GM19023 (cell line): ENCODE data around the gene MGMT.

Source experiments
- ATAC-seq: cut with Tn5 transposase; IDR thresholded peaks from one replicate; pipeline ENCODE4 v1.9.1; 2021; ENCODE audit warnings: mild to moderate bottlenecking, moderate library complexity; ENCODE audit not compliant: unreplicated experiment

Gene MGMT

DNA sequence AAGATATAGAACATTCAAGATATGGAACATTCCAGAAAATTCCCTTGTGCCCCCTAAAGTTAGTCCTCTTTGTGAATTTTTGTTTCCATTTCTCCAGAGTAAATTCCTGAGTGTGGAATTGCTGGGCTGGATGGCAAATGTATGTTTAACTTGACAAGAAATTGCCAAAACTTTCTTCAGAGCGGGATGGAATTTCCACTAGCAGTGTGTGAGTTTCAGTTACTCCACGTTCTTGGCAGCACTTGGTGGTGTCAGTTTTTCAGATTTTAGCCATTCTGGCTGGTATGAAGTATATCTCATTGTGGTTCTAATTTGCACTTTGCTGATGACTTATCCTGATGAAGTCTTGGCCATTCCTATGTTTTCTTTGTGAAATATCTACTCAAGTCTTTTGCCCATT, 71.2 kb downstream of the MGMT start:
- no peak for ATAC-seq

DNA sequence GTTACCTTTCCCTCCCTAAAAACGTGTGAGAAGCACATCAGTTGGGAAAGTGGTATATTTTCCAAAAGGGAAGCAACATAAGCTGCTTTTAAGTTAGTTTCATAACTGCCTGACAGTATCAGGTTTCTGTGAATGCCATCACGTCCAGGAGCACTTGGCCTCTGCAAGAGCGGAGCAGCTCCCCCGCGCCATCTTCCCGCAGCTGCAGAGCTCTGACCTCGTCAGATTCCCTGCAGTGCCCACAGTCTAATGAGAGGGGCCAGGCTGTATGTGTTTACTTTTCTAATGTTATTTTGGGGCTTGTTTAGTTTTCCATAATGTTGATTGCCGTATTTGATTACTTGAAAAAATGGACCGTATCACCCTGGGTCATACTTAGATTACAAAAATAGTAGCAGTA, 74.2 kb downstream of the MGMT start:
- no peak for ATAC-seq

DNA sequence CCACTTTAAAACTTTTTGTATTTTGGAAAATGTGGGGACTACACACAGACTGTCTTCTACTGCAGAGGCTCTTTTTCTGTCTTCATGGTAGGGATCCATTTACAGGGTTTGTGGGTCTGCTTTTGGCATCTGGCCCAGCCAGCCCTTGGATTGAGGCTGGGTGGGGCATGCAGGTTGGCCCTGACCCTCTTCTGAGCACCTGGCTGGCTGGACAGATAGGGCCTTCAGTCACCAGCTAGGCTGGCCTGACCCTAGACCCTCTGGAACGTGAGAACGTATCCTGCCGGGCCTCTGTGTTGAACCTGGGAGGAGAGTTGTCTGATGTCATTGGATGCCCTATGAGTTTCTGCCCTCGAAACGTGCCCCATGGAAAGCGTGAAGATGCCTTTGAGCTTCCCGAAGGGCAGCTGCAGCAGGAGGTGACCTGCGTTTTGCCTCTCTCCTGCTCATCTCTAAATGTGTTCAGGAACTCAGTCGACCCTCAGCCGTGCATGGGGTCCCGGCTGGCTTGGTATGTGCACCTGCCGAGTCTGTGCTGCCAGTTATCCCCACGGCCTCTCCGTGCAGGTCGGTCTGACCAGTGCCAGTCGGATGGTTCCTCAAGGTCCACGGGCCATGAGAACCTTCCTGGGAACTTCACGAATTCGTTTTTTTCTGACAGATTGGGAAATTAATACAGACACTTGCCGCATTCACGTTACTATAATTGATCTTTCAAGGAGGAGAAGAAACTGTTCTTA, 74.9 kb downstream of the MGMT start:
- no peak for ATAC-seq

DNA sequence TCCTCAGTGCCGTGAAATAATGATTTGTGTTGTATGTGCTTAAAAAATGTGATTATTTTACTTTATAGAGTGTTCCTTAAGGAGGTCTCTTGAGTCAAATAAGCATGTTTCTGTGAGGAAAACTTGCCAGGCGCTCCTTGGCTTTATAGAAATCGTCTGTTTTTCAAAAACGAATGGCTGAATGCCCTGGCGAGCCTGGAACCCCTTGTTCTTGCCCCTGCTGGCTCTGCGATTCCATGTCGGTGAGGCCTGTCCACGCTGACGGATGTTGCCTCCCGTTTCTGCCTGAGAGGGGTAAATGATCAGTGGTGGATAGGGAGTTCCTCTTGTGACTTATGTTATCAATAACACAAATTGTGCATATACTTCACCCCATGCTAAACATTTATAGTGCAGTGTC, 75.5 kb downstream of the MGMT start:
- ATAC-seq, result no peak

DNA sequence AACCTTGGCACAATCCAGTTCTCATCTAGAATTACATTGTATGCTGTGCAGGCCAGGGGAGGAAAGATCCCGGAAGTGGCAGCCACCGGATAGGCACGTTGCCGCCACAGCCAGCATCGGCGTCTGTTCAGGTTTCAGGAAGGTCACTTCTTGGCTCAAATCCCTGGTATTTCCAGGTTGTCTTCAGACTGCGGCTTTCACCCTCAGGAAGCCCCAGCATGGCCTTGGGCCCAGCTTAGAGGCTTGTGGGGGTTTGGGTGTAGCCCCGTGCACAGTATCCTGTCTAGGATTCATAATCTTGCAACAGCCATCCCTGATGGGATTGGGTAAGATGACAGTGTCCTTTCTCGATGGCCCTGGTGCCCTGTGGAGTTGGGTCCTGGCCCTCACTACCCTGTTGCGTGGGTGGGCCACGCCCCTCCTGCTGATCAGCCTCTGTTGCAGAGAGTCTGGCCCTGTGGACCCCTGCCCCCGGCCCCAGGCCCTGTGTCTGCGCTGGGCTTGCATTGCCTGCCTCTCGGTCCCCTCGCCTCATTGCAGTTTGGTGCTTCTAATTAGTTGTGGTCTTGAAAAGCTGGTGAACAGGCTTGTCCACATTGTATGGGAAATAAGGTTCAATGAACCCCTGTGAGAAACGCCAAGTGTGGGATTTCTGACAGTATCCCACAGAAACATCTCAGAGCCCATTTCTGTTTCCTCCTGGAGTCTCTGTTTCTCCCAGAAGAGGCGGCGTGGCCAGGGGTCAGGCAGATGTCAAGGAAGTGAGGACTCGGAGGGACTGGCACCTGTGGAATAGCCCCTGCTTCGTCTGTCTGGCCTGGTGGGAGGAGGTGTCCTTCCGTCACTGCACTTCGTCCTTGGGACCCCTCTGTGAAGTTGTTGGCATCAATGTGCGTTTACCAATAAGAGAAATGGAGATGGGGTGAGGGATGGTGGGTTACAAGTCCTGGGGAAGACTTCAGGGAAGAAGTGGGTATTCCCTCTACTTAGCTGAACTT, 77.5 kb downstream of the MGMT start:
- no peak for ATAC-seq

DNA sequence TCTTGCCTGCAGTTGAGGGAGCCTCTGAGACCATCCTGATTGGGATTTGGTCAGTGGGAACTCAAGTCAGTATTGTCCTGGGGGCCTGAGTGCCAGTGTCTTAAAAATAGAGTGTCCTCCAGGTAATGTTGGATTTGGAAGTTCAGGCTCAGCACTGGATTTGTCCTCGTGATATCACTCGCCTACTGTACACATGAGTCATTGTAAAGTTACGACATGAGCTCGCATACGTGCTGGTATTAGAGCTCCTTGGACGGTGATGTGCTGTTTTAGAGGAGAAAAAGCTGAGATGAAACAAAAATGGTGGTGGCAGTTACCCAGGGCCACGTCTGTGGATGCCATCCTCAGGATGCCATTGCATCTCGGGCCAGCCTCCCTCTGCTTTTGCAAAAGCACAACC, 78.2 kb downstream of the MGMT start:
- no peak for ATAC-seq

DNA sequence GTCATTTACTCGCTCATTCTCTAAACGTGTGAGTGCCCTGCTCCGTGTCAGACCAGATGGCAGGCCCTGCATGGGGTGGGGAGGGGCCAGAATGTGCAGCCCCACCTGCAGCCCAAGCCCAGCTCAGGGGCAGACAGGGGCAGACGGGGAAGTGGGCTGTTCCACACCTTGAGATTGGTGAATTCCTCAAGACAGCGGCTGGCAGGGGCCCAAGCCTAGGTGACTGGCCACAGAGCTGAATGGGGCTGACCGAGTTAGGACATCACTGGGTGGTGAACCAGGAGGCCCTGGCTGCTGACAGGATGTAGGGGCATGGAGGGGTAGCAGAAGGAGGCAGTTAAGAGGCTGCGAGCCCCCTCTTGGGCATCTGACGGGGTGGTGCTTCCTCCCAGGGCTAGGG, 79.1 kb downstream of the MGMT start:
- ATAC-seq, result no peak

DNA sequence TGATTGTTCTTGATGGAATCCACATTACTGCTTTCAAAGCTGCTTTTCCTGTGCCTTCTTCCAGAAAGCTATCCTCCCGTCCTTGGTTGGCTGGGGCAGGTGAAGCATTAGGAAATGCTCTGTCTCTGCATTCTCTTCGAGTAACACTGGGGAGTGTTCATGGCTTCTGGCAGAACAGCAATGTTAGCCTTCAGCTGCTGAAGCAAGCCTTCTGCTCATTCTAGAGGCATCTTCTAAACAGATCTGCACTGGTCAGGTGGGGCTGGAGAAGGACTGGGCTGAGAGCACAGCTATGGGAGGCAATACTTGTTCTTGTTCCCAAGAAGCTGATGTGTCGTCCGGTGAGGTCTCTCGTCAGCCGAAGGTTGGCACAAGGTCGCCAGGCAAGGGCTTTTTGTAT, 80.6 kb downstream of the MGMT start:
- no peak for ATAC-seq

DNA sequence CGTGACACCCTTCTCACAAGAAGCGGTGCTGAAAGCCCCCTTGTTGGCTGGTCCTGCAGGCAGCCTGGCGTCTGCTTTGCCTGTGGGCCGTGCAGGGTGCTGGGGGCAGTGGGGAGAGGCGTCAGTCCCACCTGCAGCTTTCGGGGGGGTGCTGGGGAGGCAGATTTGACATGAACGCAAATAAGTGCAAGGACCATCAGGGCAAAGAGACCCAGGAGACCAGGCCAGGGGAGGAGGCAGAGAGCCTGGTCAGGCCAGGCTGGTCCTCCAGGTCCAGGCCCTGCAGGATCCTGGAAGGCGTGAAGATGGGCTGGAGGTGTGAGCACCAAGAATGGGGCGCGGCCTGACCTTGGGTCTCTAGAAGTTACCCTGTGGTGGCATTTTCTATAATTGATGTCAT, 81.6 kb downstream of the MGMT start:
- no peak for ATAC-seq

DNA sequence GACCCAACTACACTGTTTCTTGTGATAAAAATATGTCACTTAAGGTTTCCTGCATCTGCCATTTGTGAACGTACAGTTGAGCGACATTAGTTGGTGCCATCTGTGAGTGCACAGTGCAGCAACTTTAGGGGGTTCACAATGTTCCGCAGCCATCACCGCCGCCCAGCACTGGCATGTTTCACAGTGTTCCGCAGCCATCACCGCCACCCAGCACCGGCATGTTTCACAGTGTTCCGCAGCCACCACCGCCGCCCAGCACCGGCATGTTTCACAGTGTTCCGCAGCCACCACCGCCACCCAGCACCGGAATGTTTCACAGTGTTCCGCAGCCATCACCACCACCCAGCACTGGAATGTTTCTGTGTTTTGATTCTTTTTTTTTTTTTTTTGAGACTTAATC, 83.0 kb downstream of the MGMT start:
- ATAC-seq, result no peak

DNA sequence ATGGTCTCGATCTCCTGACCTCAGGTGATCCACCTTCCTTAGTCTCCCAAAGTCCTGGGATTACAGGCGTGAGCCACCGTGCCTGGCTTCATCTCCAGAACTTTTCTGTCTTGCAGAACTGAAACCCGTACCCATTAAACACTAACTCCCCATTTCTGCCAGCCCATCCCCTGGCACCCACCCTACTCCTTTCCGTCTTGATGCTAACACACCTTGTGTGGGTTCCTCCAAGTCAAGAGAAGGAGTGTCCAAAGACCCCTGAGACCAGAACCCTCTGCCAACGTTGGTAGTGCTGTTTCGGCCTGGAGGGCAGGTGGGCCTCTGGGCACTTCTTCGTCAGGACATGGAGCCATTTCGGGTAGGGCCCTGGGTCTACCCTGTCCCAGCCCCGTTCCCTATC, 83.6 kb downstream of the MGMT start:
- no peak for ATAC-seq

DNA sequence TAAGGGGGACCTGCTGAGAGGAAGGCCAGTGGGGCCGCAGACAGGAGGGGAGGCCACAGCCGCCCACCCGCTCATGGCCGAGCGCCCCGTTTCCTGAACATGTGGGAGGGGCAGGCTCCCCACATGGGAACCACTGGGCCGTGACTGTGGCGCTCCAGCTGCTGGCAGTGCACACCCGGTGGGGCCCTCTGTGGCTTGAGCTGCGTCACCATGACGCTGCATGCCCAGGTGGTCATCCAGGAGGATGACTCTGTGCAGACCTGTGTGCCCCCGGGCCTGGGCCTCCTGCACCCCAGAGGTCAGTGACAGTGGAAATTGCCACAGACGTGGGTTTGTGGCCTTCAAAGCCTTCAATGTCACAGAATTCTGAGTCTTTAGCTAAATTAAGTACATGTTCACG, 85.1 kb downstream of the MGMT start:
- ATAC-seq, result peak; percentile 80

DNA sequence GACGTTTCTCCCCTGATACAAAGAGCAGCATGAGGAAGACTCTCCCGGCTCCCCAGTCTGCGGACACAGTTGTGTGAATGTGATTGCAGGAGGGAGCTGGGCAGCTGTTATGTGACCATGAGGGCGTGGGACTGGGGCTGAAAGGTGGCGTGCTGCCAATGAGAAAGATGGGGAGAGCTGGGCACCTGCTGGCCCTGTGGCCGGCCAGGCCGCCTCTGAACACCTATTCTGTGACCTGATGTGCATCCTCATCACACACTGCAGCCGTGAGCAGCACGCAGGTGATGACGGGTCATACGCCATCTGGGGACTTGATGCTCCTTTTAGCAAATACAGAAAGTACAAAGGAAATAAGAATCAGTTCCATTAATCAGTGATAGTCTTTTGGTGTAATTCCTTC, 86.9 kb downstream of the MGMT start:
- ATAC-seq, result no peak

DNA sequence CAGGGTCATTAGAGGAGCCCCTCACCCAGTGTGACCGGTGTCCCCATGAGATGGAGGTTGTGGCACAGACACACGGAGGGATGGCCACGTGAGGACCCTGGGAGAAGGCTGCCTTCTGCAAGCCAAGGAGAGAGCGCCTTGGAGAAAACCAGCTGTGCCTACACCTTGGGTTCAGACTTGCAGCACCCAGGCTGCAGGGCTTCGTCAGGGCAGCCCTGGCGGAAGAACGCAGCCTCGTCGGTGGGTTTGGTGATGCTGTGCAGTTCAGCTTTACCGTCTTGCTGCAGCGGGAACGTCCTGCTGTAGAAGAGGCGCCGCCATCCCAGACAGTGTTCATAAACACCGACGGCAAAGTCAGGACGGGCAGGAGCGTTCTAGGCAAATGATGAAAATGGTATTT, 89.3 kb downstream of the MGMT start:
- ATAC-seq, result no peak

DNA sequence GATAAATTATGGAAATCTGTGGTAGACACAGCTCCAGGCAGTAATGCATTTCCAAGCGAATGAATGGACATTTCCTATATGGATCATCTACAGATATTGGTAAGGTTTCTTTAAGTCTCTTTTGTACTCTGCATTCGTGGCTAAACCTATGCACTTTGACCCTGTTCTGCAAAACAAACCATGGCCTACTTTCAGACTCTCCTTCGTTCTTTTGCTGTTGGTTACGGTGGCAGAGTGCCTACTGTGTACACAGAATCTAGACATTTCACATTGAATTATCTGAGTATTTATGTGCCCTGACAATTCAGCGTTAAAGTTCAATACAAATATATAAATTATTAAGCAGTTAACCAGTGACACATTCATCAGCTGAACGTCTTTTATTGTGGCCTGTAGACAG, 93.3 kb downstream of the MGMT start:
- ATAC-seq, result no peak

DNA sequence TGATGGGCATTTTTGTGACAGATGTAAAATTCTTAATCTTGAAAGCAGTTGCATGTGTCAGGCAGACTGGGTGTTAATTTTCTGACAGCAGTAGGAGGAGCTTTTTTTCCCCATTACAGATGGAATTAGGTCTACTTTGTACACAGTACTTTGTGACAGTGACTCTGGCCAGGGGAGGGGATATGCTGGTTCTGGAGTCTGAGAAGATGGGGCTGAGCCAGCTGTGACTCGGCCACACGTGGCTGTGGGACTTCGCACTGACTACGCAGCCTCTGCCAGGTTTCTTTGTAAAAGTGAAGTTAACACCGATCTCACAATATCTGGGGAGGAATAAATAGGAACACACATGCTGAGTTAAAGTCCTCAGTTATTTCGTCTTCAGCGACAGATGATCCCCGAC, 95.4 kb downstream of the MGMT start:
- ATAC-seq, result no peak

DNA sequence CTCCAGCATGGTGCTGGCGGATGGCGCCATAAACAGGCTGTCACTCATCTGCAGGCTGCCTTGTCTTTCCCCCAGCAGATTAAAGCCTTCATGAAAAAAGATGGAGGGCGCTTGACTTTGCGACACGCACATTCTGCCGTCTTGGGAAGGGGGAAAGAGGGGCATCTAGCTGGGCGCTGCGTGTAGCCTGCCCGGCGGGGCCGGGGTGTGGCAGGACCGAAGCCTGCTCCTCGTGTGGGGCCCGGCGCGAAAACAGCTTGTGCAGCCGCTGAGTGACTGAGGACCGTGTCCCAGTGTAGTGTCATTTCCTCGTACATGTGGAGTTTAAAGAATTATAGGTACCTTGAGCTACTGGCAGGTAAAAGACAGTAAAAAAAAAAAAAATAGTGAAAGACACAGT, 97.9 kb downstream of the MGMT start:
- no peak for ATAC-seq

DNA sequence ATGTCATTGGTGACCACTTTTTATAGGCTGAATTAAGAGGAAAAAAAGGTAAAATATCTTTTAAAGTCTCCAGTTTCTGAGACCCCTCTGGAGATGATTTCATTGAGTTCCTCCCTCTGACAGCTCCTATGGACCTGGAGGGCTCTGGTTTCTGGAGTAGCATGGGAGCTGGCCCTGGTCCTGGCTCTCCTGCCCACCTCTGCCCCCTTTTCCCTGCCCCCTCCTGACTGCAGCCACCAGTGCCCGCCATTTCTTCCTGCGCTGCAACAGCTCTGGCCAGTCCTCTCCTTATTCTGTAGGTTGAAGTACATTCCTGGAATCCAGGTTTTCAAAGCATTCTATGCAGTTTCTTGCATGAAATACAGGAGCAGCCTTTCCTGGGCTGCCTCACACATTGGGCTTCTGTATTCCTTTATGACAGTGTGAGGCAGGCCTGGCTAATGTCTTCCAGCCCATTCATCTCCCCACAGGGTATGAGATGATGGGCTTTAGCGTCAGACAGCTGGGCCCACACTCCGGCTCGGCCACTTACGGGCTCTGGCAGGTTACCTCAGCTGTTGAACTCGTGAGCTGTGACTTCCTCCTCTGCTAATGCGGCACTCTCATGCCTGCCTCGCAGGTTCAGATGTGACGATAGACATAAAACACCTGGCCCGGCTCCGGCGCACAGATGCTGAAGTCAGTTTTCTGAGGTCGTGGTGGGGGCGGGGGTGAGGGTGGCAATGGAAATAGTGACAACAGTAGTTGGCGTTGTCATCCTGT, 101.7 kb downstream of the MGMT start:
- ATAC-seq, result no peak

DNA sequence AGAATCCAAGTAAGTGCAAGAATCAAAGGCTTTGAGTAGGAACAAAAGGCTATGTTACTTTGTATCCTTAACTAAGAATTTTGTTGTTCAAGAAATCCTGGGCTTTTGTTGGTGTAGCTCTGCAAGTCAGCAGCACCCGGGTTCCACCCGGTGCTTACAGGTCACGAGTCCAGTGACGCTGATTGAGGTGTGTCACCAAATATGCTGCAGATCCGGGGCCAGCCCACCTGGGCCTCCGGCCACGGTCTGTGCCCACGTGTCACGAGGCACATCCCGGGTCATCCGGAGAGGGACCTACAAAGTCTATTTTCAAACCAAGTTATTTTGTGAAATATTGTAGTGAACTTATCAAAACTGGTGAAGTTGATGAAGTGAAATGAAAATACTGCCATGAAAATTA, 103.1 kb downstream of the MGMT start:
- no peak for ATAC-seq

DNA sequence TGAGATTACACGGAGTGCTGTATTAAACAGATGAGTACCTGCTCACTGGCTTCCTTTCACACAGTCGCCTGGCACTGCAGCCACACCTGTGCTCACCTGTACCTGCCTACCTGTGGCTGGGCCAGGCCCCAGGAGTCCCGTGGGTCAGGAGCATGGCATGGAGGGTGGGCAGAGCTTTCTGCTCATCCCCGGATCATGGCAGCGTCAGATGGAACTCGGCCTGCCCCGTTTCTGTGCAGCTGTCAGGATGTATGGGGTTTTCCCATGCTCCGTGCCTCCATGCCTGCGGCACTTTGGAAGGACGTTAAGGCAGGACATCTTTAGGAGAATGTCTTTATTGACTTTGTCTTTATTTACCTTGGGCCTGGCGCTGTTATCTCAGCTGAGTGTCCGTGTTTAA, 112.2 kb downstream of the MGMT start:
- no peak for ATAC-seq

DNA sequence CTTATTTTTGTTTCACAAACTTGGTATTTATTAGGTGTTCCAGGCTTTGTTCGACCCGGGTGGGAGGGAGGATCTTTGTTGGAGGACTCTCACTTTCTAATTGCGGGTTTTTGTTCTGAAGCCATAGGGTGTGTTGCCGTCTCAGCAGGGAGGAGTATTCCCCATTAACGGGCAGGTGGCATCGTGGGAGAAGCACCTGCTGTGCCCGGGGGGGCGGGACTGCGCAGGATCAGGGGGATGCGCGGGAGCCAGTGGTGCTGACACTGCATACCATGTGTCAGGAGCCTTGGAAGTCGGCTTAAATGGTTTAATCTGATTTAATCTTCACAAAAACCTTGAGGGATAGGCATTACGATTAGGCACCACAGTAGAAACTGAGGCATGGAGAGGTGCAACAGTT, 113.0 kb downstream of the MGMT start:
- ATAC-seq, result no peak

DNA sequence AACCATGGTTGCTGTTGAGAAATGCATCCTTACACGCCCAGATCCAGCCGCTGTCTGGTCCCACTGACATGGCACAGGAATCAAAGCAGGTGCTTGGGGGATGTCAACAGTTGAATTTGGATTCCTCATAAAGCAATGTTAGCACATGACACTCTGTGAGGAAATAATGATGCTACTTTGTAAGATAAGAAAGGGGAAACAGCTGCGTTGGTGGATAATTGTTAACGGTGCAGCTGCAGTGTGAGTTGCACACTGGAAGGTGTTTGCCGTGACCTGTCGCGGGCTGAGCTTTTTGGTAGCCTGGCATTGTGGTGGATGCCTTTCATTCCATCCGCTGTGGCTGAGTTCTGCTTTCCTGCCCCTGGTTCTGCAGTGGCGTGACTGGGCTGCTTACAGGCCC, 113.9 kb downstream of the MGMT start:
- no peak for ATAC-seq
